Mesodermal cell (in vitro differentiated cells): ENCODE measurements around the gene TIMM29.

Experiments used
- H3K27ac ChIP-seq: 2 replicates; pipeline ENCODE4 v1.7.0; 2013; ENCODE audit warnings: mild to moderate bottlenecking, low read depth, low read length, moderate library complexity; ENCODE audit not compliant: severe bottlenecking
- H3K36me3 ChIP-seq: 2 replicates; pipeline ENCODE4 v1.7.1; 2013; ENCODE audit warnings: mild to moderate bottlenecking, low read length, moderate library complexity; ENCODE audit not compliant: control insufficient read depth, insufficient read depth
- H3K4me1 ChIP-seq: one replicate; pipeline ENCODE4 v1.7.1; 2013; ENCODE audit warnings: mild to moderate bottlenecking, low read length; ENCODE audit not compliant: insufficient read depth, control insufficient read depth, poor library complexity, severe bottlenecking
- H3K4me3 ChIP-seq: 2 replicates; pipeline ENCODE4 v1.7.0; 2013; ENCODE audit warnings: low read length, control low read depth, mild to moderate bottlenecking; ENCODE audit not compliant: insufficient read depth, poor library complexity, severe bottlenecking; ENCODE audit errors: extremely low read depth
- H3K9me3 ChIP-seq: 2 replicates; pipeline ENCODE4 v1.7.1; 2013; ENCODE audit warnings: mild to moderate bottlenecking, low read length, moderate library complexity; ENCODE audit not compliant: control insufficient read depth
- WGBS, 2 experiments: methylation state at CpG; one replicate each; pipeline ENCODE4 v1.1.5; 2013; ENCODE audit warnings: missing lambda C conversion rate in 2 of 2; ENCODE audit not compliant: insufficient coverage in 2 of 2; 5-methylcytosine and 5-hydroxymethylcytosine counted together

Gene TIMM29

DNA sequence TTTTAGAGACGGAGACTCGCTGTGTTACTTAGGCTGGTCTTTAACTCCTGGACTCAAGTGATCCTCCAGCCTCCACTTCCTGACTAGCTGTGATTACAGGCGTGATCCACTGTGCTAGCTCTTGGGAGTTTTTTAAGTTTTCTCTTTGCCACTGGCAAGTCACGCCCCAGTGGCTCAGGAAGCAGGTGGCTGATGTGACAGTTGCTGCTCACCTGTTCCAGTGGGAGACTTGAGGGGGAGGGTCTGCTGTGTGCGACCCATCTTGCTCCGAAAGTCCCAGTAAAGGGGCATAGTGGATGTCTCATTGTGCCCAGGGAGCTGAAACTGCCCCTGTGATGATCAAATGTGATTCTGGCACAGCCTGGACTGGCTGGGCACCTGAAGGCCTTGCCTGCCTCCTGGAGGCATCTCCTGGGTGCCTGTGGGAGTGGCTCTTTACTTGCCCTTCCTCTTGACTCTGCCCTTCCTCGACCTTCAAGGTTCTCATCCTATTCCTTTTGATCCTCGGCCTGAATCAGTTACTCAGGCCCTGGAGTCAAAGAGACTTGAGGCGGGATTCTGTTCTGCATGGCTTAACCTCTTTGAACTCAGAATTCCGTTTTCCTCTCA, 40.0 kb downstream of the TIMM29 start:
- 86 to 87% methylated on average over 8 of the region's 10 CpGs for WGBS, 2 experiments
- Histone ChIP-seq H3K36me3 (peaks cover 48% of the 10 kb centered on the region), H3K27ac (no peak overlapping the region)

GRCh38 chr19:10971107-10971726, 42.6 kb downstream of the TIMM29 start:
- peaks cover 40% of the 10 kb centered on the region for H3K36me3 ChIP-seq

More for the DNA sequence above, 40.0 kb downstream of the TIMM29 start:
- Histone ChIP-seq H3K4me3 (no peak overlapping the region), H3K9me3 (no peaks in the 10 kb centered on the region), H3K4me1 (no peaks in the 10 kb centered on the region)

GRCh38 chr19:10975374-10976130, 46.9 kb downstream of the TIMM29 start:
- Histone ChIP-seq H3K4me3 (no peak overlapping the region), H3K36me3 (peaks cover 45% of the 10 kb centered on the region)
- WGBS, 2 experiments = 94 to 95% methylated on average over 17 to 18 of the region's 19 CpGs

More at GRCh38 chr19:10971107-10971726, 42.6 kb downstream of the TIMM29 start:
- H3K27ac ChIP-seq = no peak overlapping the region
- WGBS, 2 experiments = 96 to 97% methylated on average over 6 to 7 of the region's 8 CpGs
- no peaks in the 10 kb centered on the region for H3K9me3 ChIP-seq
- peaks cover under 1% of the 10 kb centered on the region for H3K4me1 ChIP-seq
- no peak overlapping the region for H3K4me3 ChIP-seq

DNA sequence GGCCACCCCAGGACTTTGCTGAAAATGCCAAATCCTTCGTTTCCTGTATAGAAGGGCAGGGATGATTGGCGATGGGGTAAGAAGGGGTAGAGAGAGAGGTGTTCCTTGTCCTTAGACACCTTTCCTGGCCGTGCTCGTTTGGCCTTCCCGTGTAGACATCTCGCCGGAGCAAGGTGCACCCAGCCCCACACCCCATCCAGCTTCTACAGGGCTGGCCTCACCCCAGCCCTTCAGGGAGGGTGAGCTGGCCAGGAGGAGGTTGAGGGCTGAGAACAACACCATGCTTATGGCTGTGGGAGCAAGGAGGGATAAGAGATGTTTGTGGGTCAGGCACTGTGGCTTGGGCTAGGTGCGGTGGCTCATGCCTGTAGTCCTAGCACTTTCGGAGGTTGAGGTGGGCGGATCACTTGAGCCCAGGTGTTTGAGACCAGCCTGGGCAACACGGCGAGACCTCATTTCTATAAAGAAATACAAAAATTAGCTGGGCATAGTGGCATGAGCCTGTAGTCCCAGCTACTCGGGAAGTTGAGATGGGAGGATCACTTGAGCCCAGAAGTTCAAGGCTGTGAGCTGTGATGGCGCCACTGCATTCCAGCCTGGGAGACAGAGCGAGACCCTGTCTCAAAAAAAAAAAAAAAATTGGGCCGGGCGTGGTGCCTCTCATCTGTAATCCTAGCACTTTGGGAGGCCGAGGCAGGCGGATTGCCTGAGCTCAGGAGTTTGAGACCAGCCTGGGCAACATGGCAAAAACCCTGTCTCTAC, 47.7 kb downstream of the TIMM29 start:
- Histone ChIP-seq H3K4me1 (peaks cover 12% of the 10 kb centered on the region), H3K27ac (no peak overlapping the region), H3K36me3 (peaks cover 50% of the 10 kb centered on the region), H3K9me3 (no peaks in the 10 kb centered on the region), H3K4me3 (no peak overlapping the region)
- 92 to 95% methylated on average over 12 to 17 of the region's 19 CpGs for WGBS, 2 experiments

More at GRCh38 chr19:10975374-10976130, 46.9 kb downstream of the TIMM29 start:
- no peaks in the 10 kb centered on the region for H3K9me3 ChIP-seq
- peaks cover 8% of the 10 kb centered on the region for H3K4me1 ChIP-seq
- H3K27ac ChIP-seq = no peak overlapping the region

DNA sequence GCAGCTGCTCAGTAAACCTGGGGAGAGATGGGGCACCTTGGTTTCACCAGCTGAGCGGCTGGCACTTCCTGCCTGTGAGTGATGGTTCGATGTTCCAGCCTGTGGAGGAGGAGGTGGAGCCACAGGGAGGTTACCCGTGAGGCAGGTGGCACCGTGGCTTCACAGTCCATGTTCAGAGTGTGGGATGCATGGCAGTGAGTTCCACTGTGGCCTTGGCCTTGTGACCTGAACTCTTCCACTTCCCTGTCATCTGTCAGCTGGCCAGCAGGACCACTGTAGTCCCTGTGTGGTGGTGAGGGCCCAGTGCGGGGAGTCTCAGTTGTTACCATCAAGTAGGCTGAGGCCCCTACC, 49.1 kb downstream of the TIMM29 start:
- H3K36me3 ChIP-seq = peaks cover 46% of the 10 kb centered on the region
- 100% methylated on average over 4 to 5 of the region's 5 CpGs for WGBS, 2 experiments
- H3K9me3 ChIP-seq = no peaks in the 10 kb centered on the region
- H3K4me1 ChIP-seq = peaks cover 13% of the 10 kb centered on the region
- no peak overlapping the region for H3K27ac ChIP-seq
- no peak overlapping the region for H3K4me3 ChIP-seq
